GM21786 (cell line): ENCODE results near the gene IZUMO1.
"Not testable (repeated sequence)": the region's sequence is repeated elsewhere in the genome, so short reads cannot be mapped to it uniquely, and the experiment has no call there.

ENCODE experiments used
- ATAC-seq: cut with Tn5 transposase; IDR thresholded peaks from one replicate; pipeline ENCODE4 v1.9.1; 2021; ENCODE audit not compliant: unreplicated experiment

The IZUMO1 gene

GRCh38 chr19:48714759-48715675 lies 31.7 kb downstream of the IZUMO1 start:
- ATAC-seq = no peak

GRCh38 chr19:48713864-48714755 lies 32.6 kb downstream of the IZUMO1 start:
- ATAC-seq = peak; percentile 89

GRCh38 chr19:48713041-48713863 lies 33.5 kb downstream of the IZUMO1 start:
- no peak for ATAC-seq

GRCh38 chr19:48711106-48711662 lies 35.5 kb downstream of the IZUMO1 start:
- no peak for ATAC-seq

GRCh38 chr19:48708471-48708870 lies 38.2 kb downstream of the IZUMO1 start:
- no peak for ATAC-seq

GRCh38 chr19:48705431-48705830 lies 41.3 kb downstream of the IZUMO1 start:
- no peak for ATAC-seq

- no peak for ATAC-seq
Observed at GRCh38 chr19:48703316-48703715, 43.4 kb downstream of the IZUMO1 start.

GRCh38 chr19:48702701-48703100 lies 44.0 kb downstream of the IZUMO1 start:
- ATAC-seq = no peak

- ATAC-seq = no peak
Observed at GRCh38 chr19:48698046-48698445, 48.7 kb downstream of the IZUMO1 start.

- ATAC-seq = no peak
Observed at GRCh38 chr19:48696353-48697010, 50.2 kb downstream of the IZUMO1 start.

- ATAC-seq = no peak
Observed at GRCh38 chr19:48695743-48696352, 50.9 kb downstream of the IZUMO1 start, which contains the start of gene FUT2. Gene FUT2 (plus strand): TSS chr19:48695971. CDS start chr19:48702957, 6,986 bp downstream.

GRCh38 chr19:48693629-48694028 lies 53.1 kb downstream of the IZUMO1 start:
- not testable (repeated sequence) for ATAC-seq
